B cell (primary cell): ENCODE measurements around the gene ATP1A4. TPM values are rescaled to one million over a fixed set of nuclear protein-coding genes. Genes with fewer than 3 reads are reported as not detected.

Experiments
- ATAC-seq: fragments of 200-7000 bp; cut with Tn5 transposase; one replicate; pipeline ENCODE4 v1.10.0; 2021; ENCODE audit warnings: low read depth, mild to moderate bottlenecking, moderate number of reproducible peaks, moderate library complexity
- CTCF ChIA-PET: fragments of 350-600 bp; sonication (Branson Sonifier 250); formaldehyde crosslinking; loops from one replicate; lab custom pipeline; 2021; ENCODE audit warnings: antibody characterized with exemption, inconsistent platforms; lab: Charles Lee
- POLR2A ChIA-PET: fragments of 350-600 bp; sonication (Branson Sonifier 250); formaldehyde crosslinking; loops from one replicate; lab custom pipeline; 2021; ENCODE audit warnings: antibody characterized with exemption; lab: Charles Lee
- DNase-seq: peaks from one replicate; pipeline ENCODE4 v3.0.0; 2013
- H2AFZ ChIP-seq: 2 replicates; pipeline ENCODE4 v1.6.1; 2012; ENCODE audit warnings: mild to moderate bottlenecking, low read depth, low read length; ENCODE audit not compliant: insufficient read depth, poor library complexity, severe bottlenecking
- H3K27ac ChIP-seq, 2 donors: 1 replicate in 1 of 2; 2 replicates in 1 of 2; pipeline ENCODE4 v1.5.1; 2012 to 2013; ENCODE audit warnings: low read length in 2 of 2, mild to moderate bottlenecking in 2 of 2, moderate library complexity in 1 of 2
- H3K27me3 ChIP-seq, 4 experiments: fragments of 200-600 bp in 1 of 4; sonication (generic) in 1 of 4; replicated peaks in 1 of 4; 1 replicate in 2 of 4; 2 replicates in 2 of 4; pipeline versions ENCODE4 v1.6.1 to v1.7.0; 2013 to 2016; ENCODE audit warnings: low read length in 3 of 4, mild to moderate bottlenecking in 2 of 4, mixed read lengths in 1 of 4, moderate library complexity in 1 of 4; ENCODE audit not compliant: insufficient read depth in 4 of 4, control insufficient read depth in 3 of 4; ENCODE audit errors: control extremely low read depth in 1 of 4
- H3K36me3 ChIP-seq, 2 experiments: replicated peaks in 1 of 2; 1 replicate in 1 of 2; 2 replicates in 1 of 2; pipeline versions ENCODE4 v1.6.1 to v1.7.1; 2013; ENCODE audit warnings: low read length in 1 of 2; ENCODE audit not compliant: insufficient read depth in 2 of 2, control insufficient read depth in 1 of 2; ENCODE audit errors: control extremely low read depth in 1 of 2, extremely low read depth in 1 of 2
- H3K4me1 ChIP-seq, 2 donors: fragments of 200-600 bp in 1 of 2; sonication (generic) in 1 of 2; 1 replicate in 1 of 2; 2 replicates in 1 of 2; pipeline versions ENCODE4 v1.5.1 to v1.6.1; 2013 to 2017; ENCODE audit warnings: low read length in 2 of 2; ENCODE audit not compliant: control insufficient read depth in 2 of 2, insufficient read depth in 2 of 2
- H3K4me2 ChIP-seq: replicated peaks from 2 replicates; pipeline ENCODE3; 2012; ENCODE audit warnings: mild to moderate bottlenecking, low read depth, low read length; ENCODE audit not compliant: poor library complexity, severe bottlenecking
- H3K4me3 ChIP-seq, 5 experiments: fragments of 200-600 bp in 1 of 5; sonication (generic) in 1 of 5; 1 replicate in 3 of 5; 2 replicates in 2 of 5; pipeline versions ENCODE4 v1.5.1 to v1.7.0; 2011 to 2016; ENCODE audit warnings: low read length in 4 of 5, mild to moderate bottlenecking in 4 of 5, low read depth in 2 of 5, control low read depth in 1 of 5, moderate library complexity in 1 of 5; ENCODE audit not compliant: insufficient read depth in 1 of 5; ENCODE audit errors: control extremely low read depth in 1 of 5, extremely low read depth in 1 of 5
- H3K79me2 ChIP-seq: fragments of 200-600 bp; sonication (generic); one replicate; pipeline ENCODE4 v1.6.0; 2016; ENCODE audit warnings: low read length; ENCODE audit not compliant: control insufficient read depth, insufficient read depth
- H3K9ac ChIP-seq: fragments of 200-600 bp; sonication (generic); 2 replicates; pipeline ENCODE4 v1.6.1; 2017; ENCODE audit warnings: mild to moderate bottlenecking, low read length, moderate library complexity
- H3K9me3 ChIP-seq, 3 donors: one replicate each; pipeline versions ENCODE4 v1.6.1 to v1.7.1; 2013; ENCODE audit warnings: low read length in 2 of 3; ENCODE audit not compliant: control insufficient read depth in 2 of 3, insufficient read depth in 1 of 3; ENCODE audit errors: control extremely low read depth in 1 of 3
- H4K20me1 ChIP-seq: 2 replicates; pipeline ENCODE4 v1.6.0; 2012; ENCODE audit warnings: mild to moderate bottlenecking, low read length; ENCODE audit not compliant: insufficient read depth, control insufficient read depth, poor library complexity, severe bottlenecking
- H3K27ac Mint-ChIP-seq: one replicate; pipeline ENCODE4 v1.8.0; 2021; ENCODE audit warnings: mixed read lengths
- H3K27me3 Mint-ChIP-seq: one replicate; pipeline ENCODE4 v1.8.0; 2021; ENCODE audit warnings: mixed read lengths
- H3K4me1 Mint-ChIP-seq: one replicate; pipeline ENCODE4 v1.8.0; 2021; ENCODE audit warnings: mixed read lengths
- H3K4me3 Mint-ChIP-seq: one replicate; pipeline ENCODE4 v1.8.0; 2021; ENCODE audit warnings: mixed read lengths
- H3K9me3 Mint-ChIP-seq: one replicate; pipeline ENCODE4 v1.8.0; 2022; ENCODE audit warnings: mixed read lengths; ENCODE audit not compliant: insufficient read depth
- CTCF ChIP-seq: fragments of 200-600 bp; IDR thresholded peaks from one replicate; pipeline ENCODE4 v1.8.0; 2022; ENCODE audit warnings: antibody characterized with exemption, mild to moderate bottlenecking
- EZH2 ChIP-seq: IDR thresholded peaks from 2 replicates; pipeline ENCODE4 v1.6.1; 2012; ENCODE audit warnings: borderline replicate concordance, low read depth, mild to moderate bottlenecking, moderate library complexity, low read length; ENCODE audit not compliant: insufficient read depth, poor library complexity, severe bottlenecking
- WGBS: methylation state at CpG from one replicate; pipeline ENCODE4 v1.1.5; 2013; ENCODE audit warnings: missing lambda C conversion rate; ENCODE audit not compliant: insufficient coverage; 5-methylcytosine and 5-hydroxymethylcytosine counted together
- intact Hi-C: fragments of 100-400 bp; cut with micrococcal nuclease; formaldehyde crosslinking; loops from one replicate; pipeline ENCODE4 v1.10.0; 2022
- polyA plus RNA-seq: library from polyadenylated mRNA; depleted of rRNA; stranded (reverse); fragments of >200 nt; gene quantifications from 2 replicates; pipeline ENCODE4 v1.2.3, GENCODE V29; 2012
- total RNA-seq, 2 donors: library from RNA; stranded (reverse); fragments of 120-200 nt in 1 of 2; gene quantifications; 1 replicate in 1 of 2; 2 replicates in 1 of 2; pipeline versions ENCODE4 v1.2.3 to v1.2.4, GENCODE V29; 2013 to 2022

The ATP1A4 gene
- total and polyA plus RNA-seq, 2 donors (not counting 1 experiment from before 2014, with no cell fraction given): 0.12 TPM; not detected in 1

- H3K9ac ChIP-seq: no peak overlapping the region
- no peaks in the 10 kb centered on the region for H3K79me2 ChIP-seq
- no peaks in the 10 kb centered on the region for H4K20me1 ChIP-seq
- no peaks in the 10 kb centered on the region for H3K9me3 ChIP-seq
- H3K9me3 Mint-ChIP-seq: no peaks in the 10 kb centered on the region
- ATAC-seq (no peak), DNase-seq (no peak)
- no peaks in the 10 kb centered on the region for H3K4me1 ChIP-seq
- no peak overlapping the region for H3K4me3 Mint-ChIP-seq
- CTCF ChIA-PET: interaction anchor here (0.7 to 1.4 kb wide), 3 partner anchors 31 to 130 kb away, joined by 3 to 5 read pairs (median 4); no protein-coding TSS in a partner anchor
- no peak overlapping the region for H3K4me2 ChIP-seq
- no peak overlapping the region for H3K27ac ChIP-seq
- WGBS: 74% methylated on average over 3 of the region's 6 CpGs
- TF ChIP-seq CTCF (no peak), EZH2 (no peak)
- no peaks in the 10 kb centered on the region for H3K27me3 ChIP-seq
- no peaks in the 10 kb centered on the region for H3K4me1 Mint-ChIP-seq
- peaks cover 4% of the 10 kb centered on the region for H3K27me3 Mint-ChIP-seq
- no peak overlapping the region for H3K4me3 ChIP-seq
- peak overlapping the region; percentile 25 for H2AFZ ChIP-seq
- H3K36me3 ChIP-seq: no peaks in the 10 kb centered on the region
- no peak overlapping the region for H3K27ac Mint-ChIP-seq
- POLR2A ChIA-PET: no interaction called here
- intact Hi-C loops: no loop called here
Observed at GRCh38 chr1:160161965-160162705, 10.7 kb downstream of the ATP1A4 start.

- H2AFZ ChIP-seq: no peak overlapping the region
- H3K4me2 ChIP-seq: no peak overlapping the region
- H3K27me3 ChIP-seq: no peaks in the 10 kb centered on the region
- H3K36me3 ChIP-seq: no peaks in the 10 kb centered on the region
- no peak for DNase-seq
- 51% methylated on average over 2 of the region's 2 CpGs for WGBS
- H3K9ac ChIP-seq: no peak overlapping the region
- no peak overlapping the region for H3K27ac Mint-ChIP-seq
- H3K4me1 Mint-ChIP-seq: peaks cover 1% of the 10 kb centered on the region
- H3K4me1 ChIP-seq: no peaks in the 10 kb centered on the region
- H3K79me2 ChIP-seq: no peaks in the 10 kb centered on the region
- H4K20me1 ChIP-seq: no peaks in the 10 kb centered on the region
- intact Hi-C loops: no loop called here
- no peaks in the 10 kb centered on the region for H3K9me3 ChIP-seq
- H3K4me3 Mint-ChIP-seq: no peak overlapping the region
- no peaks in the 10 kb centered on the region for H3K9me3 Mint-ChIP-seq
- CTCF ChIA-PET: interaction anchor here (1.2 to 1.4 kb wide), 2 partner anchors 77 to 129 kb away, joined by 3 to 5 read pairs; no protein-coding TSS in a partner anchor
- ATAC-seq: no peak
- H3K4me3 ChIP-seq: no peak overlapping the region
- no peak for TF ChIP-seq EZH2
- TF ChIP-seq CTCF: no peak
- no peak overlapping the region for H3K27ac ChIP-seq
- H3K27me3 Mint-ChIP-seq: no peaks in the 10 kb centered on the region
- POLR2A ChIA-PET: no interaction called here
Observed at GRCh38 chr1:160162931-160163330, 11.5 kb downstream of the ATP1A4 start.
